IPS DF 6.9 (cell line): ENCODE data around the gene NUDT14.

ENCODE experiments used
- DNase-seq: peaks from one replicate; pipeline ENCODE4 v3.0.0-alpha.2; 2013; ENCODE audit warnings: low read depth, low spot score
- H3K27ac ChIP-seq: one replicate; pipeline ENCODE4 v1.5.1; 2013; ENCODE audit warnings: low read length, control low read depth
- H3K27me3 ChIP-seq: 2 replicates; pipeline ENCODE4 v1.6.1; 2013; ENCODE audit warnings: mild to moderate bottlenecking, low read length; ENCODE audit not compliant: control insufficient read depth, insufficient read depth
- H3K36me3 ChIP-seq: 2 replicates; pipeline ENCODE4 v1.6.1; 2013; ENCODE audit warnings: low read length; ENCODE audit not compliant: control insufficient read depth, insufficient read depth
- H3K4me1 ChIP-seq: 2 replicates; pipeline ENCODE4 v1.6.1; 2013; ENCODE audit warnings: low read length; ENCODE audit not compliant: control insufficient read depth, insufficient read depth
- H3K4me3 ChIP-seq: 2 replicates; pipeline ENCODE4 v1.5.1; 2013; ENCODE audit warnings: mild to moderate bottlenecking, low read length
- H3K9me3 ChIP-seq: 2 replicates; pipeline ENCODE4 v1.6.1; 2013; ENCODE audit warnings: low read length, inconsistent platforms; ENCODE audit not compliant: control insufficient read depth, insufficient read depth
- WGBS: extraction: QIAGEN DNeasy Blood & Tissue Kit; methylation state at CpG from one replicate; pipeline ENCODE4 v1.1.7; 2013; ENCODE audit warnings: mixed read lengths, missing lambda C conversion rate; ENCODE audit not compliant: insufficient read length, insufficient coverage; 5-methylcytosine and 5-hydroxymethylcytosine counted together

Gene NUDT14

GRCh38 chr14:105199093-105199492 is 18.0 kb upstream of the NUDT14 start:
- Histone ChIP-seq H3K4me3 (no peak overlapping the region), H3K36me3 (no peaks in the 10 kb centered on the region), H3K27ac (no peak overlapping the region), H3K27me3 (no peaks in the 10 kb centered on the region), H3K9me3 (no peaks in the 10 kb centered on the region), H3K4me1 (peaks cover 6% of the 10 kb centered on the region; the same call in 1 of the 2 replicates)
- no peak for DNase-seq
- no CpG with 5 or more reads among the region's 18 CpGs for WGBS

GRCh38 chr14:105198588-105198987 is 17.5 kb upstream of the NUDT14 start:
- H3K27ac ChIP-seq: no peak overlapping the region

GRCh38 chr14:105197211-105197641 is 16.1 kb upstream of the NUDT14 start:
- Histone ChIP-seq H3K4me1 (peaks cover 9% of the 10 kb centered on the region; the same call in 1 of the 2 replicates), H3K4me3 (no peak overlapping the region), H3K36me3 (no peaks in the 10 kb centered on the region), H3K27me3 (no peaks in the 10 kb centered on the region), H3K27ac (no peak overlapping the region), H3K9me3 (no peaks in the 10 kb centered on the region)
- no CpG with 5 or more reads among the region's 15 CpGs for WGBS
- DNase-seq: no peak

More at GRCh38 chr14:105198588-105198987, 17.5 kb upstream of the NUDT14 start:
- no peak overlapping the region for H3K4me3 ChIP-seq
- no peaks in the 10 kb centered on the region for H3K27me3 ChIP-seq
- WGBS: no CpG with 5 or more reads among the region's 4 CpGs
- no peak for DNase-seq
- H3K9me3 ChIP-seq: no peaks in the 10 kb centered on the region
- no peaks in the 10 kb centered on the region for H3K36me3 ChIP-seq
- H3K4me1 ChIP-seq: peaks cover 8% of the 10 kb centered on the region; the same call in 1 of the 2 replicates

- DNase-seq: no peak
- WGBS: no CpG with 5 or more reads among the region's 58 CpGs
- H3K4me1 ChIP-seq: peaks cover 9% of the 10 kb centered on the region; the same call in 1 of the 2 replicates
- H3K4me3 ChIP-seq: peak overlapping the region; percentile 6; the same call in 1 of the 2 replicates
- H3K27ac ChIP-seq: no peak overlapping the region
- H3K27me3 ChIP-seq: no peaks in the 10 kb centered on the region
- no peaks in the 10 kb centered on the region for H3K9me3 ChIP-seq
- H3K36me3 ChIP-seq: no peaks in the 10 kb centered on the region
Observed at GRCh38 chr14:105196265-105196960, 15.3 kb upstream of the NUDT14 start.

GRCh38 chr14:105195522-105196264 is 14.6 kb upstream of the NUDT14 start:
- Histone ChIP-seq H3K27me3 (no peaks in the 10 kb centered on the region), H3K27ac (no peak overlapping the region), H3K4me1 (peaks cover 9% of the 10 kb centered on the region; the same call in 1 of the 2 replicates), H3K9me3 (no peaks in the 10 kb centered on the region), H3K4me3 (no peak overlapping the region), H3K36me3 (no peaks in the 10 kb centered on the region)
- no CpG with 5 or more reads among the region's 25 CpGs for WGBS
- DNase-seq: no peak

GRCh38 chr14:105195051-105195450 is 13.9 kb upstream of the NUDT14 start:
- Histone ChIP-seq H3K9me3 (no peaks in the 10 kb centered on the region), H3K4me1 (peaks cover 9% of the 10 kb centered on the region; the same call in 1 of the 2 replicates), H3K4me3 (no peak overlapping the region), H3K27me3 (no peaks in the 10 kb centered on the region), H3K27ac (no peak overlapping the region), H3K36me3 (no peaks in the 10 kb centered on the region)
- WGBS: no CpG with 5 or more reads among the region's 10 CpGs
- DNase-seq: no peak

- DNase-seq: no peak
- Histone ChIP-seq H3K36me3 (no peaks in the 10 kb centered on the region), H3K4me1 (peaks cover 9% of the 10 kb centered on the region; the same call in 1 of the 2 replicates), H3K27ac (no peak overlapping the region), H3K27me3 (no peaks in the 10 kb centered on the region), H3K9me3 (no peaks in the 10 kb centered on the region), H3K4me3 (no peak overlapping the region)
- WGBS: no CpG with 5 or more reads among the region's 17 CpGs
Observed at GRCh38 chr14:105193916-105194782, 13.0 kb upstream of the NUDT14 start.

- Histone ChIP-seq H3K9me3 (no peaks in the 10 kb centered on the region), H3K4me1 (peaks cover 9% of the 10 kb centered on the region; the same call in 1 of the 2 replicates), H3K27ac (no peak overlapping the region), H3K4me3 (no peak overlapping the region), H3K27me3 (no peaks in the 10 kb centered on the region), H3K36me3 (no peaks in the 10 kb centered on the region)
- DNase-seq: no peak
- WGBS: no CpG with 5 or more reads among the region's 29 CpGs
Observed at GRCh38 chr14:105192866-105193731, 12.0 kb upstream of the NUDT14 start.

GRCh38 chr14:105187935-105188524 is 6.9 kb upstream of the NUDT14 start:
- no peak overlapping the region for H3K4me3 ChIP-seq
- H3K9me3 ChIP-seq: no peaks in the 10 kb centered on the region
- H3K27ac ChIP-seq: no peak overlapping the region
- no CpG with 5 or more reads among the region's 14 CpGs for WGBS
- H3K4me1 ChIP-seq: peaks cover 1% of the 10 kb centered on the region; the same call in 1 of the 2 replicates
- H3K27me3 ChIP-seq: no peaks in the 10 kb centered on the region
- no peak for DNase-seq
- no peaks in the 10 kb centered on the region for H3K36me3 ChIP-seq
